ENCODE results near the gene FBXL13.
"Not testable (repeated sequence)": the region's sequence is repeated elsewhere in the genome, so short reads cannot be mapped to it uniquely, and the experiment has no call there.

GRCh38 chr7:102977586-102977985 lies 97.0 kb downstream of the FBXL13 start:
- TF ChIP-seq POLR2A, CTCF (IDR thresholded peaks at IDR 0.05): not testable (repeated sequence)
